Measurements from ENCODE around the gene GSG1L2. TPM values are rescaled to one million over a fixed set of nuclear protein-coding genes. Genes with fewer than 3 reads are reported as not detected.

Gene GSG1L2
- total RNA-seq, 1 donor from 2014 or later, result not detected

DNA sequence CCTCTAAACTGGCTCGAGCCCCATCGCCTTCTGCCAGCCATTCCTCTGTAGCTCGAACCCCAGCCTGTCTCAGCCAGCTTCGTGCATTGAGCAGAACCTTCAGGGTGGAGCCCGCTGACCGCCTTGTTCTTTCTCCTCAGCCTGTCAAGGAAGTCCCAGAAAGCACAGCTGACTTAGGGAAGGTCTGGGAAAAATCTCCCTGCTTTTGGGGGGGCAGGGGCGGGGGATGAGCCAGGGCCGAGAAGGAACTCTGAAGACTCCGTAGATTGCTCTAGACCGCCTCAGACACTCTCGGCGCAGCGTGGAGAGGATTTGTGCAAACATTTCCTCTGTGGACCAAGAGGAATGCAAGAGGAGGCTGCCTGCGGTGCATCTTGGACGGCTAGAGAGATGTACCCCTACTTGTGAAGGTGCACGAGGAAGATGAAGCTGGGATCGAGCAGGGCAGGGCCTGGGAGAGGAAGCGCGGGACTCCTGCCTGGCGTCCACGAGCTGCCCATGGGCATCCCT is 3.8 kb upstream of the GSG1L2 start, which contains the start of gene GLP2R:
GLP2R (plus strand) TSS at position 284 of the 510 bp plus-strand sequence; CDS start at position 424, 140 bp downstream.
- no peaks in the 10 kb centered on the region for H3K36me3 Mint-ChIP-seq (ENCODE audit: low read depth)
- DNase-seq, result no peak
- ChIA-PET CTCF (no interaction called here), POLR2A (no interaction called here)
- ATAC-seq (ENCODE audit: low read depth), result no peak
- TF ChIP-seq, protein P1, sequence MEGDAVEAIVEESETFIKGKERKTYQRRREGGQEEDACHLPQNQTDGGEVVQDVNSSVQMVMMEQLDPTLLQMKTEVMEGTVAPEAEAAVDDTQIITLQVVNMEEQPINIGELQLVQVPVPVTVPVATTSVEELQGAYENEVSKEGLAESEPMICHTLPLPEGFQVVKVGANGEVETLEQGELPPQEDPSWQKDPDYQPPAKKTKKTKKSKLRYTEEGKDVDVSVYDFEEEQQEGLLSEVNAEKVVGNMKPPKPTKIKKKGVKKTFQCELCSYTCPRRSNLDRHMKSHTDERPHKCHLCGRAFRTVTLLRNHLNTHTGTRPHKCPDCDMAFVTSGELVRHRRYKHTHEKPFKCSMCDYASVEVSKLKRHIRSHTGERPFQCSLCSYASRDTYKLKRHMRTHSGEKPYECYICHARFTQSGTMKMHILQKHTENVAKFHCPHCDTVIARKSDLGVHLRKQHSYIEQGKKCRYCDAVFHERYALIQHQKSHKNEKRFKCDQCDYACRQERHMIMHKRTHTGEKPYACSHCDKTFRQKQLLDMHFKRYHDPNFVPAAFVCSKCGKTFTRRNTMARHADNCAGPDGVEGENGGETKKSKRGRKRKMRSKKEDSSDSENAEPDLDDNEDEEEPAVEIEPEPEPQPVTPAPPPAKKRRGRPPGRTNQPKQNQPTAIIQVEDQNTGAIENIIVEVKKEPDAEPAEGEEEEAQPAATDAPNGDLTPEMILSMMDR (IDR thresholded peaks at IDR 0.05), result no peak
- H3K9me3 Mint-ChIP-seq, result peaks cover 3% of the 10 kb centered on the region
- peaks cover 5% of the 10 kb centered on the region for H3K27me3 Mint-ChIP-seq
- H3K4me1 Mint-ChIP-seq, result no peaks in the 10 kb centered on the region
- H3K27ac Mint-ChIP-seq, result no peak within 1 kb of the TSS
- H3K4me3 Mint-ChIP-seq, result no peak within 1 kb of the TSS
- intact Hi-C loops (cut with micrococcal nuclease), result no loop called here

DNA sequence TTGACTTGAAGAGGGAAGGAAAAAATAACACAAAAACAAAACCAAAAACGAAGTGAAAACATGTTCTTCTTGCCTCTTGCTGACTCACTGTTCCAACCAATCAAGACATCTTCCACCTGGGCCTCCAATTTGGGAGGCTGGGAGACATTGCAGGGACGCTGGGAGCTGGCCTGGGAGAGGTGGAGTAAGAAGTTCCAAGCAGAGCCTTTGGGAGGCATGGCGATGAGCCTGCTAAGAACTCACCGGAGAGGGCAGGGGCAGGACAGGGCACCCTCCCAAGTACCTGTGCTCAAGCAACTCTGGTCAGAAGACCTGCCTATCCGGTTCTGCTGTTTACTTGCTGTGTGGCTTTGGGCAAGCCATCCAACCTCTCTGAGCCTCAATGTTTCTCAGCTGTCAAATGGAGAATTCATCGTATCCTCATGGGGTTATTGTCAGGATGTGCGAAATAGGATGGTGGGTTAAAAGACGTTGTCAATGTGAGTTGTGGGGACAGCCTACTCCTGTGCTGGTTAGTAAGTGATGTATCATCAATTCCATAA is 3.0 kb upstream of the GSG1L2 start:
- intact Hi-C loops (cut with micrococcal nuclease), result no loop called here
- H3K4me1 Mint-ChIP-seq, result no peaks in the 10 kb centered on the region
- no peak for DNase-seq
- ChIA-PET POLR2A (no interaction called here), CTCF (no interaction called here)
- H3K27me3 Mint-ChIP-seq, result peaks cover 5% of the 10 kb centered on the region
- TF ChIP-seq, protein P1 (IDR thresholded peaks at IDR 0.05), result no peak
- H3K27ac Mint-ChIP-seq, result no peak overlapping the region
- ATAC-seq (ENCODE audit: low read depth), result no peak
- no peak overlapping the region for H3K4me3 Mint-ChIP-seq
- peaks cover 3% of the 10 kb centered on the region for H3K9me3 Mint-ChIP-seq
- H3K36me3 Mint-ChIP-seq (ENCODE audit: low read depth), result no peaks in the 10 kb centered on the region

DNA sequence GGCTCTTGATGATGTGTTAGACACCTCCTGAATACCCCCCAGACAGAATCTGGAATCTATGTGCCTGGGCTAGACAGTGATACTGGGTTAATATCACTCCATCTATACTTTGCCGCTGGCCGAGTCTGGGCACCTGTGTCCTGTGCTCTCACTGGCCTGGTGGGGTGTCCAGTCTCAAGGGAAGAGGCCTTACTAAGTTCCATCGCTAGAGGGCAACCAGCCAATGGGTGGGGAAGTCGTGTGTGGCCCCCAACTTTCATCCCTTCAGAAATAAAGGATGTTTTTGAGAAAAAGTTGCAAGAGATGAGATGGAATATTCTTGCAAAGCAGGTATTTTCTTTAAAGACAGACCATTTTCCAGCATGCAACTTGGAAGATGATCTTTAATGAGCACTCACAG is 2.2 kb upstream of the GSG1L2 start:
- H3K4me1 Mint-ChIP-seq, result no peaks in the 10 kb centered on the region
- no peak overlapping the region for H3K27ac Mint-ChIP-seq
- H3K27me3 Mint-ChIP-seq, result peaks cover 7% of the 10 kb centered on the region
- TF ChIP-seq, protein P1 (IDR thresholded peaks at IDR 0.05), result no peak
- CTCF ChIA-PET, result no interaction called here
- POLR2A ChIA-PET, result no interaction called here
- ATAC-seq (ENCODE audit: low read depth) (no peak), DNase-seq (no peak)
- intact Hi-C loops (cut with micrococcal nuclease), result no loop called here
- H3K4me3 Mint-ChIP-seq, result no peak overlapping the region
- H3K9me3 Mint-ChIP-seq, result peaks cover 3% of the 10 kb centered on the region
- H3K36me3 Mint-ChIP-seq (ENCODE audit: low read depth), result no peaks in the 10 kb centered on the region

DNA sequence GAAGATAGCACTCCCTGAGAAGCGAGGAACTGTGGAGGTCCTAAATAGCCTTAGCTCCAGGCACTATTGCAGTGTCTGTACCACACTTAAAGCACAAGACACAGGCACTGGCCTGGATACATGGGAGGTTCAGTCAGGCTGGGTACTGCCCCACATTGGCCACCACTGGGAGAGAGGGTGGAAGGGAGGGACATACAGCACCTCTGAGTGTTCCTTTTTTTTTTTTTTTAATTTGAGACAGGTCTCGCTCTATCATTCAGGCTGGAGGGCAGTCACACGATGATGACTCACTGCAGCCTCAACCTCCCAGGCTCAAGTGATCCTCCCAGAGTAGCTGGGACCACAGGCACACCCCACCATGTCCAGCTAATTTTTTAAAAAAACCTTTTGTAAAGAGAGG is 1.4 kb downstream of the GSG1L2 start:
- Mint-ChIP-seq H3K4me1 (no peaks in the 10 kb centered on the region), H3K27me3 (peaks cover 7% of the 10 kb centered on the region), H3K4me3 (no peak overlapping the region), H3K36me3 (ENCODE audit: low read depth) (no peaks in the 10 kb centered on the region), H3K27ac (no peak overlapping the region), H3K9me3 (peaks cover 3% of the 10 kb centered on the region)
- ChIA-PET POLR2A (no interaction called here), CTCF (no interaction called here)
- DNase-seq, result no peak
- no peak for ATAC-seq (ENCODE audit: low read depth)
- intact Hi-C loops (cut with micrococcal nuclease), result no loop called here
- TF ChIP-seq, protein P1 (IDR thresholded peaks at IDR 0.05), result no peak

DNA sequence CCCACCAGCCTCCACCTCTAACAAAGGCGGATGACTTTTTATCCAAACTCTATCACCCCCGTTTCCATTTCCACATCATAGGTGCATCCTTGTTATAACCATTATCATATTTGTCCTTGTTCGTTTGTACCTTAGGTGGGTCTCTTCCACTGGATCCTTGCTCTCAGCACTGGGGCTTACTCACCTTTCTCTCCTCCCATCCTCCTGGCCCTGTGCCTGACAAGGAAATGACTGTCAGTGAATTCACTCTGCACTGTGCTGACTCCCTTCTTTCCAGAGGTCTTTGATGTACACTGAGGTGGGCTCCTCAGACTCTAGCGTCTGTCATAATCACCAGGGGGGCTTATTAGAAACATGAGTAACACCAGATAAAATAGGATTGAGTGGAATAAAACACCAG is 3.1 kb downstream of the GSG1L2 start:
- POLR2A ChIA-PET, result no interaction called here

More for the DNA sequence above, 3.1 kb downstream of the GSG1L2 start:
- TF ChIP-seq, protein P1 (IDR thresholded peaks at IDR 0.05), result no peak
- Mint-ChIP-seq H3K4me1 (no peaks in the 10 kb centered on the region), H3K36me3 (ENCODE audit: low read depth) (no peaks in the 10 kb centered on the region), H3K27ac (no peak overlapping the region), H3K27me3 (peaks cover 4% of the 10 kb centered on the region), H3K9me3 (peaks cover 3% of the 10 kb centered on the region), H3K4me3 (no peak overlapping the region)
- DNase-seq, result no peak
- ATAC-seq (ENCODE audit: low read depth), result no peak
- CTCF ChIA-PET, result no interaction called here
- intact Hi-C loops (cut with micrococcal nuclease), result no loop called here

Data from activated B cell treated with CpG ODN at 0.5 μM for 24 hours (primary cell).